HL-60 (cell line): ENCODE measurements around the gene FSIP2.

ENCODE experiments used
- DNase-seq, 2 experiments: peaks; one replicate each; pipeline ENCODE4 v3.0.0-alpha.2; 2010 to 2020; ENCODE audit warnings: low read depth in 1 of 2, low spot score in 1 of 2
- H3K27ac ChIP-seq: fragments of 250-450 bp; sonication (Bioruptor Pico); replicated peaks from 2 replicates; pipeline ENCODE4 v1.5.1; 2020; ENCODE audit warnings: mild to moderate bottlenecking, moderate library complexity
- H3K27me3 ChIP-seq: fragments of 250-450 bp; sonication (Bioruptor Pico); 2 replicates; pipeline ENCODE4 v1.5.1; 2021; ENCODE audit warnings: mild to moderate bottlenecking, moderate library complexity; ENCODE audit not compliant: insufficient read depth, poor library complexity, severe bottlenecking
- H3K4me3 ChIP-seq: replicated peaks from 2 replicates; pipeline ENCODE4 v1.5.1; 2011; ENCODE audit warnings: mild to moderate bottlenecking, control low read depth, low read length; ENCODE audit not compliant: insufficient read depth
- CTCF ChIP-seq: IDR thresholded peaks from one replicate; pipeline ENCODE4 v1.5.1; 2011; ENCODE audit warnings: low read length, control low read depth, inconsistent platforms; ENCODE audit not compliant: insufficient read depth
- GABPA ChIP-seq: IDR thresholded peaks from 2 replicates; pipeline ENCODE4 v1.6.1; 2012; ENCODE audit warnings: low read depth
- POLR2AphosphoS5 ChIP-seq: IDR thresholded peaks from 2 replicates; pipeline ENCODE4 v1.6.1; 2012; ENCODE audit warnings: low read depth
- REST ChIP-seq: IDR thresholded peaks from 2 replicates; pipeline ENCODE4 v1.6.1; 2012; ENCODE audit warnings: low read depth; ENCODE audit not compliant: insufficient replicate concordance
- SPI1 ChIP-seq: IDR thresholded peaks from 2 replicates; pipeline ENCODE4 v1.6.1; 2012; ENCODE audit warnings: low read depth, mild to moderate bottlenecking, borderline replicate concordance

Gene FSIP2

DNA sequence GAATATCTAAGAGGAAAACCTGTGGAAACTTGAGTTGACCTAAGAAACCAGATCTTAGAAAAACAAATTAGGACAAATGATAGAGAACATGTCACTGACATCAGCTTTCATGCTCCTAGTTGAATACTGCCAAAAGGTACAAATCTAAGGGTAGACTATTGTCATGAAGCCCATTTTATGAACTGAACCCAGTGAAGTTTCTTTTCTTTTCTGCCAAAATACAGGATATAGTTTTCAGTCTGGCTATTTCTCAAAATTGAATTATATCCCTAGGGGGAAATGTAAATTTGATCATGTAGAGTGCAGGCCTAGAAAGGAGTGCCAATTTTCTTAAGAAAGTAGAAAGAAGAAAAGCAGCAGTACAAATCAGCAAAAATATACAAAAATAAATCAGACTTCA lies 46.6 kb downstream of the FSIP2 start:
- DNase-seq = no peak
- Histone ChIP-seq H3K27ac (no peak overlapping the region), H3K27me3 (no peaks in the 10 kb centered on the region), H3K4me3 (no peak overlapping the region)
- TF ChIP-seq SPI1 (no peak), POLR2AphosphoS5 (no peak), REST (no peak), CTCF (no peak), GABPA (no peak)

- Histone ChIP-seq H3K27me3 (no peaks in the 10 kb centered on the region), H3K27ac (no peak overlapping the region), H3K4me3 (no peak overlapping the region)
- no peak for DNase-seq
- TF ChIP-seq CTCF (no peak), GABPA (no peak), REST (no peak), POLR2AphosphoS5 (no peak), SPI1 (no peak)
Measured at GRCh38 chr2:185785851-185786473, 47.4 kb downstream of the FSIP2 start.

DNA sequence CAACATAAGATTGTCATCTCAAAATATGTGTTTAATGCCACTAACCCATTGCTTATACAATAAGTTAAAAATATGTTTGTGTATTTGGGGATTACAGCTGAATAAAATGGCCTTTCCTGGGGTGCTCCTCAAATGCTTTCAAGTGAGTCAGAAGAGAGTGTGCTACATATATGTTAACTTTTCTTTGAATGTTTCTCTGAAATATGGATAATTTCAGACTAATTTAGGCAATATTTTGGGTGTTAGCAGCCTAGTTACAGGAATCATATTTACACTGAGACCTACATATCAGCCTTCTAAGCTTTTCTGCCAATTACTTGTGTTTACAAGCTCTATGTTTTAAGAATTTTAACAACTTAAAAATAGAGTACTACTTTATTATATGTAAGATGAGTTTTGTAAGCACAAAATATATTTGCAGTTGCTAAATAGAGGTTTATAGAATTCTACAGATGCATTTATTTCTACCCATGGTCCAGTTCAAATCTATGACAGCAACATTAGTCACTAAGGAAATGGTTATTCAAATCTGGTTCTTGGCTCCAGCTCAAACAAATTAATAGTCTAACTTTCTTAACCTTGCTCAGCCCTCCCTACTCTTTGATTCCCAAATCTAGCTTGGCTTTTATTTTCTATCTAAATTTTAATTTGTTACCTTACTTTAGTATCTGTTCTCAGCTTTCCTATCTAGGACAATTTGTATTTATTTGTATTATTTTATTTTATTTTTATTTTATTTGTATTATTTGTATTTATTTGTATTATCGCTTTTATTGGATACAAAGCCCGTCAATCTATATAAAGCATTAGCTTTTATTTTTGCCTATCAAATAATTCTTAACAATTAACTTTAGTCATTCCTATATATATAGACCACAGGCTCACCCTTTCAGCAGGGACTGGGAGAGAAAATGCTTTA lies 48.9 kb downstream of the FSIP2 start:
- DNase-seq = no peak
- TF ChIP-seq SPI1 = no peak
- no peak for TF ChIP-seq GABPA
- TF ChIP-seq REST = no peak
- no peak for TF ChIP-seq POLR2AphosphoS5
- no peak for TF ChIP-seq CTCF

More for the DNA sequence above, 48.9 kb downstream of the FSIP2 start:
- no peaks in the 10 kb centered on the region for H3K27me3 ChIP-seq
- no peak overlapping the region for H3K27ac ChIP-seq
- H3K4me3 ChIP-seq = no peak overlapping the region
